HEK293 (cell line): ENCODE data around the gene EFCAB14.

Experiments used
- OVOL3 ChIP-seq: fragments of 450-650 bp; formaldehyde crosslinking; IDR thresholded peaks from 2 replicates; pipeline ENCODE4 v1.5.1; 2016; ENCODE audit warnings: missing biosample characterization, missing genetic modification characterization
- REST ChIP-seq: fragments of 450-650 bp; formaldehyde crosslinking; IDR thresholded peaks from 2 replicates; pipeline ENCODE4 v1.5.1; 2016; ENCODE audit warnings: missing biosample characterization, missing genetic modification characterization
- ZNF530 ChIP-seq: fragments of 450-650 bp; formaldehyde crosslinking; IDR thresholded peaks from 2 replicates; pipeline ENCODE4 v1.5.1; 2016; ENCODE audit warnings: low read depth, missing biosample characterization, missing genetic modification characterization

- TF ChIP-seq REST (tag by site-specific recombination), result no peak
- no peak for TF ChIP-seq OVOL3 (tag by site-specific recombination)
- no peak for TF ChIP-seq ZNF530
These were observed 25.8 kb downstream of the EFCAB14 start for GRCh38 chr1:46692811-46693770.
